Measurements from ENCODE around the gene CGREF1.
"Not testable (repeated sequence)": the region's sequence is repeated elsewhere in the genome, so short reads cannot be mapped to it uniquely, and the experiment has no call there.

The CGREF1 gene

DNA sequence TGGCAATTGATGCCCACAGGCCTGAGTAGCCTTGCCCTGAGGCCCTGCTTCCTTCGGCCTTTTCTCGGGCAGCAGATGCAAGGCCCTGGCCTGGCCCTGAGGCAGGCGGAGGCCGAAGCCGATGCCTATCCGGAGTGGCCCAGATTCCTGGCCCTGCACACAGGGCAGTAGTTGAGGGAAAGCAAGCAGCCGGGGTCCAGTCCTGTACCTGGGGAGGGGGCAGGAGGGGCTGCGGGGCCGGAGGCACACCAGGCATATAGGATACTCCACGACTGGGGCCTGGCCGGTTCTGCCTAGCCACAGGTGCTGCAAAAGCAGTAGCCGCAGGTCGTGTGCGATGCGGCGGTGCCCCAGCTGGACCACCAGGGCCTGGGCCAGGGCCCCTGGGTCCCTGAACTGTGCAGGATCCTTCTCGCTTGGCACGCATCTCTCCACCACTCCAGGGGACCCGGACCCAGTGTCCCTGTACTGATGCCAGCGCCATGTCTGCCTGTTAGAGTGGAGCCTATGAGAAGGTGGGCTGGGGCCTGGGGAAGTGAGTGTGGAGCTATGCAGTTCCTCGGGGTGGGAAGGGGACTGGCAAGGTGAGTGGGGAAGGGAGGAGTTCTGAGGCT is 18.5 kb upstream of the CGREF1 start:
- no peak for DNase-seq

DNA sequence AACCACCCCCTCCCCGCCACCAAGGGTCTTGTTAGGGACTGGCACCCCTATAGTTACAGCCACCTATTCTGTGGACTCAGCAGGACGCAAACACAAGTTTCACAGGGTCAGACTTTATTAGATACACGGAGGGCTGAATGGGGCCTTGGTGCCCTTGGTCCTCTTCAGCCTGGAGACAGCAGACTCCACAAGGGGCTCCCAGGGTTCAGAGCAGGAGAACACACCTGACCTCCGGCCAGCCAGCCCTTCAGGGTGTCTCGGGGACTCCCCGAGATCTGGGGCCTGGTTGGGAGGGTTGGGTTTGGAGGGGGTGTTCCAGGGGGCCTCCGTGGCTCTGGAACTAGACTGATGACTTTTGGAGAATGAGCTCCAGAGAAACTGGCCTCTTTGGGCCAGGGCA is 17.8 kb upstream of the CGREF1 start:
- DNase-seq: no peak

DNA sequence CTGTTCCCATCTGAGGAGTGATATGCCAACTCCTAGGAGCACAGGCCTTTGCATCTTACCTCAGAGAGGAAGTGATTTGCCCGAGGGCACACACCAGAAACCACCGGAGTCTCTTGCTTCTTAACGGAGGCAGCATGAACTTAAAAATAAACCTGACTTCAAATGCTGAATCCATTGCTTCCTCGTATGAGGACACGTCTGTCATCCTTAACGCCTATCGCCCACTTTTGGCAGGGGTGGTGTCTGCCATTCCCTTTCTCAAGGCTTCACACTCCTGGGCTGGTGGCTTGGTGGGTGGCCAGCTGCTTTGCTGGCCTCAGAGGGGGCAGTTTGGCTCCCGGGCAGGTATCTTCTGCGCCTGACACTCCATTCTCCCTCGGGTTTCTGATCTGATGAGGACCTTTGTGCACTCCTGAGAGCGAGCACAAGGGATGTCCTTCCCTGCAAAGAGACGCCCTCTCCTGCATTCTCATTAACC is 16.6 kb upstream of the CGREF1 start:
- DNase-seq: no peak

DNA sequence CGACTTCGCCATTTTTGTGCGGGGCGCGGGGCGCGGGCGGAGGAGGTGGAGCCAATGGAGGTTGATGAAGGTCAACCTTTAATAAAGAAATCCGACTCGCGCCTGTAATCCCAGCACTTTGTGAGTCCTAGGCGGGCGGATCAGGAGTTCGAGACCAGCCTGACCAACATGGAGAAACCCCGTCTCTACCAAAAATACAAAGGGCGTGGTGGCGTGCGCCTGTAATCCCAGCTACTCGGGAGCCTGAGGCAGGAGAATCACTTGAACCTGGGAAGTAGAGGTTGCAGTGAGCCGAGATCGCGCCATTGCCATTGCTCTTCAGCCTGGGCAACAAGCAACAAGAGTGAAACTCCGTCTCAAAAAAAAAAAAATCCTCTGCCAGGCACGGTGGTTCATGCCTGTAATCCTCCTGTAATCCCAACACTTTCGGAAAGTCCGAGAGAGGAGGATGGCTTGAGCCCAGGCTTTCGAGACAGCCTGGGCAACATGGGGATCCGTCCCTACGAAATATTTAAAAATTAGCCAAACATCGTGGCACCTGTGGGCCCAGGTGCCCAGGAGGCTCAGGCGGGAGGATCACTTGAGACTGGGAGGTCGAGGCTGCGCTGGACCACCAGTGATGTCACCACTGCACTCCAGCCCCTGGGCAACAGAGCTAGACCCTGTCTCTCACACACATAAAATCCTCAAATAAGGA is 16.0 kb upstream of the CGREF1 start:
- DNase-seq: no peak

DNA sequence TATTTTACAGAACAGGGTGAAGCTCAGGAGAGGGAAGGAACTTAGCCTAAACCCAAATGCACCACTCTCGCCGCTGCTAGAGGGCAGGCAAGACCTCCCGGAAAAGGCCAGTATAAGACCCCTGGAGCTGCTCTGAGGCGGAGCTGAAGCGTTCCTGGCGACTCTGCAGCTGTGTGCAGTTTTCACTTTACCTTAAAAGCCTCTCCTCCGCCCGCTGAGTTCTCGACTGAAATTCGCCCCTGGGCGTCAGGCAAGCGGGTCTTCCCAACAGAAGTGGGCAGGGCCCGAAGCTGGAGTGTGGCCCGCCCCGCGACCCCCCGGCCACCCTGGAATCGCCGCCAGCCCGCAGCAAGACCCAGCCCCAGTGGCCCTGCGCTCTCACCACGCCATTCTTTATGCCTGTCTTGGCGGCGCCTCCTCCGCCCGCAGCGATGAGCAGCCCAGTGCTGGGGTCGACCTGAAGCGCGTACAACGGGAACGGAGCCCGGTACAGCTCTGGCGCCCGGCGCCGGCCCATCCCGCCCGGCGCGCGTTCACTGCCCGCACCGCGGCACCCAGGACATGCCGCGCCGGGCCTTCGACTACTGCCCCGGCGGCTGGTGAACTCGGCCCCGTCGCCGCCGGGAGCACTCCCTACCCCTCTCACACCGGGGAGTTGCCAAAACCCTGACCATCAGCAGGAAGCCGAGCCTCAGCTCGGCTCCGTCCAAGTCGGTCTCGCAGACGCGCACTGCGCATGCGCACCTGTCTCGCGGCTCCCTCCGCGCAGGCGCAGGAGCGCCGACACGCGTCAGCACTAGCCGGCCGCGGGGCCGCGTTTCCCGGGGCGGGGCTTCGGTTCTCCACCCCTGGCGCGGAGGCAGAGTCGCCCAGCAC is 15.2 kb upstream of the CGREF1 start, which contains the start of gene PREB:
Gene PREB, minus strand, starts transcription at position 732 of the 876 bp plus-strand sequence. Its CDS starts 215 bp downstream, at position 517.
- DNase-seq: peak; percentile 69

DNA sequence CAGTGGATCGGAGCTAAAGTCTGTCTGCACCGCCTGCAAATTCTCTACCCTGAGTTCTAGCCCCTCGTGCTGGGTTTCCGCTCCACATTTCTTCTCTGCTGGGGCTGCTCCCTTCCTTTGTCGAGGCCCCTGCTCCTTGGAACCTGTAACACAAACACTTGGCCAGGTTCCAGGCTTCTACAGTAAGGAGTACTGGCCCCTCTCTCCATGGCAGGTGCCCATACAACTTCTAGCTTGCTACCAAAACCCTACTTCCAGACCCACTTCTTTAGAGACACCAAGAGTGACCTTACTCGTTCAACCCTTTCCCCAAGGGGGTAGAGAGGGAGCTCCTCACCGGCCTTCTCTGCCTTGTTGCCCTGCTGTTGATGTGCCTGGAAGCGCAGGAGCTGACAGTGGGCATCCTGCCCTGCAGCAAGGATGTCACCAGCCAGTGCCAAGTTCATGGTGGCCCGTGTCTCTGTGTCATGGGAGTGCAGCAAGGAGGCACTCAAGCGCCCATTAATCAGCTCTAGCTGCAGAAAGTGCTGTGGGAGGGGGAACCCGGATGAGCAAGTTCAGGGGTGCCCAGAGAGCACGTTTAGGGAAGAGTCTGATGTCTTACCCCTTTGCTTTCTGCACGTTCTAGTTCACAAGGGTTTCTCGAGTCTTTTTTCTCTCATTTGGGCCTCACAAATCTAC is 14.4 kb upstream of the CGREF1 start:
- no peak for DNase-seq

DNA sequence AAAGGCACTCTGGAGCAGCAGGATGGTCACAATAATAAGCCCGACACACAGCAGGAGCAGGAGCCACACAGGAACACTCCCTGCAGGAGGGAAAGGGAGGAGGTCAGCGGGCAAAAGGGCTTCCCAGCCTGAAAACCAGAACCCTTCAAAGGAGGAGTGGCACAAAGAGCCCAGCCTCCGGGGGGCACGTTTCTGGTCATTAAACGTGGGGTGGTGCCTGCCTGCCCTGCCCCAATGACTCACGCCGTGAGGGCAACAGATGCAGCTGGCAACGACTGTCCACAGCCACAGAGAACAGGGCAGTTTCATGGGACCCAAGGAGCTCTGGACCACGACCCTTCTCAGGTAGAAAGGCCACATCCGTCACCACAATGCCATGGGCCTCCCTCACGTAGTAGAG is 12.5 kb upstream of the CGREF1 start:
- no peak for DNase-seq

DNA sequence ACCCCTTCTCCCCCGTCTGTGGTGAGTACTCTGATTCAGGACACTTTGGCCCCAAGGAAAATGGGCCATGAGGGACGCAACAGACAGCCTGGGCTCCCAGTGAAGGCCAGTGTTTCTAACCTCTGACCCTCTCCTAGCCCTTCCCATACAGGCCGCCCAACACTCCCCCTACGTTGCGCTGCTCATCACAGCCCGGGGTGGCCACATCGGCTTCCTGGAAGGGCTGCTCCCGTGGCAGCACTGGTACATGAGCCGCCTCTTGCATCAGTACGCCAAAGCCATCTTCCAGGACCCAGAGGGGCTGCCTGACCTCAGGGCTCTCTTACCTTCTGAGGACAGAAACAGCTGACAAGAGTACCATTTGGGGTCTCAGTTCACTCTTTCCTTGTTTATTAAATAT is 11.5 kb upstream of the CGREF1 start:
- no peak for DNase-seq

DNA sequence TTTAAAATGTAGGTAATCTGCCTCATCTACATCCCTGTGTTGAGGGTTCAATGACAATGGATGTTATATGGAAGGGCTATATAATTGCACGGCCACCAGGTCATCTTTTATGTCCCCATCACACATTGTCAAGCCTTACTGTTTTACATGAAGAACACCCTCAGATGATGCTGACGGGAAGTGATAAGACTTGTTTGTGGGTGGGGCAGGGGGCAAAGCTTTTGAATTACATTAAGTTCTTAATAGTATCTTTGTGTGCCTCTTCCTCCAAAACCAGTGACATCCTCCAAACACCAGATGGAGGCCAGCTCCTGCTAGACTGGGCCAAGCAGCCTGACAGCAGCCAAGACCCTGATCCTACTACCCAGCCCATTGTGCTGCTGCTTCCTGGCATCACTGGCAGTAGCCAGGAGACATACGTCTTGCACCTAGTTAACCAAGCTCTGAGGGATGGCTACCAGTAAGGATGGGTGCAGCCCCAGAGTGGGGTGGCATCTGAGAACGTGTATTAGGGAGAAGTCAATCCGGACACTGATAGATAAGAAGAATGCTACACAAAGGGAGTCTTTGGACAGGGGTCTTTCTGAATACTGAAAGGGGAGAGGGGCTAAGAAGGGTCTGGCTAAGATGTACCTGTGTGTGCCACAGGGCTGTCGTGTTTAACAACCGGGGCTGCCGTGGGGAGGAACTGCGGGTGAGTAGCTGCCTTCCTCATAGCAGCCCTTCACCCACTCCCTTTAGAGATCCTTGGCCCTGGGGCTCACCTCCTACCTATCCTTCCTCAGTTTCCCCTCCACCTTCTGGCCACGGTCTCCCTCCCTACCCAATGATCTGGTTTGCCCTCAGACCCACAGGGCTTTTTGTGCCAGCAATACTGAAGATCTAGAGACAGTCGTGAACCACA is 10.0 kb upstream of the CGREF1 start:
- no peak for DNase-seq

DNA sequence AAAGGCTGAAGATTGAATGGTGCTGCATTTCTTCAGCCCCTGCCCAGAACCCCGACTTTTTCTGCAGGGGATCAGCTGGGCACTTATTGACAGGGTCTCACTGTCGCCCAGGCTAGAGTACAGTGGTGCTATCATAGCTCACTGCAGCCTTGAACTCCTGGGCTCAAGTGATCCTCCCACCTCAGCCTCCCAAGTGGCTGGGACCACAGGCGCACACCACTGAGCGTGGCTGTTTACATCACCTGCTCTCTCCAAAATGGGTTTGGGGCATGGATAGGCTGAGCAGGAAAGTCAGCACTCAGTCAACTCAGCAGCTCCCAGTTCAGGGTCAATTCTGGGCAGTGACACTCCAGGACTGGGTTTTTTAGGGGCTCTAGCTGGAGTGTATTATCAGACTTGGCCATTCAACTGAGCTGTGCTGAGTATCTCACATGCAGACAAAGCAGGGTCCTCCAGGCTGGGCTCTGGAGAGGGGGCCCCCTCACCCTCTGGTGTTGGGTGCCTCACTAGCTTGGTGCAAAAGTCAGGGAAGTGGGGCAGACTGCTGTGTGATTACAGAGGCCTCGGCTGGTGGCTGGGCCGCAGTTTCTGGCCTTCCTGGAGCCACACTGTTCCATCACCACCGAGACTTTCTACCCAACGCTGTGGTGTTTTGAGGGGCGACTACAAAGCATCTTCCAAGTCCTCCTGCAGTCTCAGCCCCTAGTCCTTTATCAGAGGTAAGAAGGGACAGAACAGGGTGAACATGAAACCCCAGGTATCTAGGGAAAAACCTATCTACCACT is 9.1 kb upstream of the CGREF1 start:
- DNase-seq: no peak

DNA sequence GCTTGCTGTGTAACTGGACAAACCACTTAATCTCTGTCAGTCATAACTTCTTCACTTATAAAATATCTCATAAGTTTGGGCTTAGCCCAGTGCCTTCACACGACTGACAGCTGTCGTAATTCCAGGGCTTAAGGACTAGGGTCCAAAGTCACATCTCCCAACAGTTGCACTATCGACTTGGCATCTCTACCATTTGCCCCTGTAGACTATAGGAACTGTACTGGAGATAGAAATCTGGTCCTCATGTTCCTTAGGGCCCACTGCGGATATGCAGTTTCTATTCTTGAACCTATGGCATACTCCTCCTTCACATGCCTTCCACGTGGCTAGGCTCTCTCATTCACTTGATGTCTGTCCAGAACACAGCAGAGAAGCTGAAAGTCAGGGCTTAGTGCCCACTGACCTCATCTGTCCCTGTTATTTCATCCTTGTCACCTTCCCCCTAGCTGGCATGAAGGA is 7.4 kb upstream of the CGREF1 start:
- DNase-seq: no peak

DNA sequence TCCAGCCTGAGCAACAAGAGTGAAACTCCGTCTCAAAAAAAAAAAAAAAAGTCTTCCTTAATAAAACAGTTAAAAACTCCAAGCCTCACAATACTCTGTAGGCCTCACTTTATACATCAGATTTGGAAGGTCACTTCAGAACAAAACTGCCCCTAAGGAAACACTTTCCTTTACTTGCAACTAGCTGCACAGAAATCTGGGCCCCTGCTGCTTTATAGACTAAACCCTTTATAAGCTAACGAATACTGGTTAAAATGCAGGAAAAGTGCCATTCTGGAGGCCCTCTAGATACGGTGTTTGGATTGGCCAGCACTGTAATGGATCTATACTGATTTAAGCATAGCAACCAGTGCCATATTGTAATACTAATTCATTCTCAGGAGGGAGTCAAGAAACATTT is 6.2 kb upstream of the CGREF1 start:
- DNase-seq: no peak

DNA sequence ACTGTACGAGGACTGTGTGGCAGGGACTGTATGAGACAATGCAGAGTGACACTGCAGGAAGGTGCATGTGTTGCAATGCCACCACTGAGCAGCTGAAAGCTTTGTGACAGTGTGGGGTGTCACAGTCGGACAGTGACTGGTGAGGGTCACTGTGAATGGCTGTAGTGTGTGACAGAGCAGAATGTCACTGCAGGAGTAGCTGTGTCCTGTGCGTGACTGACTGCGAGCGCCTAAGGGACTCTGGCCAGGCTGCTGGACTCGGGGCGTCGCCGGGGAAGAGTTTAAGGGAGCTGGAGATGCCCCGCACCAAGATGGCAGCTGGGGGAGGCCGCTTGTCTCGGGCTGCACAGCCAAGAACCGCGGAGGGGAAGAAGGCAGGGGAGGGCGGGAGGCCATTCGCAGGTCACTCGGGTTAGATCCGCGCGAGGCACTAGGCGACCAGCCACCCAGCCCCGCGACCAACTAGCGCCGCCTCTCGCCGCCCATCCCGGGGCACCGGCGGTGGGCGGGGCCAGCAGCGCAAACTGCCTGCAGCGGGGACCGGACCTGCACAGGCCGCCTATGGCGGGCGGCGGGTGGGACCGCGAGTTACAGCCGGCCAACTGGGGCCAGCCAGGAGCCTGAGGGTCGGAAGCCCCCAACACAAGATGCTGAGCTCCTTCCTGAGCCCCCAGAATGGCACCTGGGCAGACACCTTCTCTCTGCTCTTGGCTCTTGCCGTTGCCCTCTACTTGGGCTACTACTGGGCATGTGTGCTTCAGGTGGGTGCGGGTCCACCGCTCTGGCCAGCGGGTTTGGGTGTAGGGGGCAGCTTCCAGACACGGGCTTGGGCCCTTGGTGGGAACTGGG is 4.6 kb upstream of the CGREF1 start, which contains the start of gene ABHD1:
Gene ABHD1, plus strand, starts transcription at position 514 of the 849 bp plus-strand sequence. Its CDS starts 134 bp downstream, at position 648.
- no peak for DNase-seq

DNA sequence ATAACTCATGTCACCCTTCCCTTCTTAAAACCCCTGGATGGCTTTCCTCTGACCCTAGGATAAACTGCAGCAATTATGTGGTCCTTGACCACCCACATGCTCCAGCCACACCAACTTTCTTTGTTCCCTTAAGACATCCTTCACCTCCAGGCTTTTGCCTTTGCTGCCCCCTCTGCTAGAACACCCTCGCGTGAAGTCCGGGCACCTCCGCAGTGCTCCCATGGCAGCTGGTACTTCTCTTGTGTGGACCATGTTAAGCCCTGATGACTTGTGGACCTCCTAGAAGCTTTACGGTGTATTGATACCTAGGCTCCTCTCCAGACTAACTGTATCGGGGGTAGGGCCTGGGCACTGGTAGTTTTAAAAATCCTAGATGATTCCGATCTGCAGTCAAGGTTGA is 3.9 kb upstream of the CGREF1 start:
- DNase-seq: no peak

DNA sequence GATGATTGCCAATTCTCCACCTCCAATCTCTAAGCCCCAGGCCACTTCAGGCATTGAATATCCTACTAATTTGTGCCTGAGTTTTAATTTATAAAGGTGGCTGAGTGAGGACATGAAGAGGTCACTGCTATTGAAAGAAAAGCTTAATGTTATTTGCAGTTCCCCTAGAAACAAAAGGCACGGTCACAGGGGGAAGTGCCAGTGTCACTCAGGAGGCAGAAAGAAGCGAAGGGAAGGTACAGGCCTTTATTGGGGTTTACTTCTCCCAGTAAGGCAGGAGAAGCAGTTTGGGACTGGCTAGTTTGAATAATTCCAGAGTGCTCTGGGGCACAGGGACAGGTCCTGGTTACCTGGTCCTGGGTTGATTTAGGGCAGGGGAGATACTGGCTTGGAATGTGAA is 3.0 kb upstream of the CGREF1 start:
- DNase-seq: no peak

DNA sequence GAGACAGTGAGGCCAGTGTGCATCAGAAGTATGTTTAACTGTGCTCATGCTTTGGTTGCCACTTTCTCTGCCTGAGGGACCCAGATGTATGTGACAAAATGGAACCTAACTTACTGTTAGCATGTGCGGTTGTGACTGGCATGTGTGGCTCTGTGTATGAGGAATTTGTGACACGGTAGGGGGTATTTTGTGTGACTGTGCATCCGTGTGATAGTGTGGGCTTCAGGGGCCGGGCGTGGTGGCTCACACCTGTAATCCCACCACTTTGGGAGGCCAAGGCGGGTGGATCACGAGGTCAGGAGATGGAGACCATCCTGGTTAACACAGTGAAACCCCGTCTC is 372 bp upstream of the CGREF1 start:
- not testable (repeated sequence) for DNase-seq

DNA sequence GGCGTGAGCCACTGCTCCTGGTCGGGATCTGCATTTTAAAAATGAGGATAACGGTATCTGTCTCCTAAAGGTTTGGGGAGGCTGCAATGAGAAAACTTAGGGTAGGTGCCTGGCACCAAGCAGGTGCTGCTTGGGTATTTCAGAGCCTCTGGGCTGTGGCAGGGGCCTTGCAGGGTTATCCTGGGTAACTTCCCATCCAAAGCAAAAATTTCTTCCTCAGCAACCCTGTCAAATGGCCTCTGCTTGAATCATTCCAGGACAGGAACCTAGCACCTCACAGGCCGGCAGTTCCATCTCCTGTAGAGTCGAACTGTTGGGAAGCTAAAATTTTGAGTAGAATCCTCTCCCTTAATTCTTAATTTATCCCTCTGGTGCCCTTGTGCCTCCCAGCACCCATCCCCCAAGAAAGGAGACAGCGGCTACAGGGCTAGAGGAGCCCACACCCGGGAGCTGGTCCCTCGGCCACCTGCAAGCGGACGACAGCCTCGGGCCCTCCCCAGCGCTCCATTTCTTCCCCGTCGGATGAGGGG is 868 bp downstream of the CGREF1 start:
- no peak for DNase-seq

DNA sequence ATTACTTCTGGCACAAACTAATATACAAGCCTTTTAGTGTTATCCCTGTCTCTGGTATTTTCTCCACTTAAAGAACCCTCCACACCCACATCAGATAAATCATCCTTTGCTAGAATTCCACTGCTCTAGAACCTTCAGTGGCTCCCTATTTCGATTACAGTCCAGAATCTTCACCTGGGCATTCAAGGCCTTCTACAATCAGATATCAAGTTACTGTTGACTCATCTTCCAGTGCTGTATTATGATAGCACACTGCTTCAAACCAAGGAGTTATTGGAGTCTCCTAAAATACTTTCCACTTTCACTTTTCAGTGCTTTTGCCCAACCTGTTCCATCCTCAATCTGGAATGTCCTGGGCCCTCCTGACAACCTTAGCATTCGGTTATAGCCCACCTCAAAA is 3.4 kb downstream of the CGREF1 start:
- no peak for DNase-seq

DNA sequence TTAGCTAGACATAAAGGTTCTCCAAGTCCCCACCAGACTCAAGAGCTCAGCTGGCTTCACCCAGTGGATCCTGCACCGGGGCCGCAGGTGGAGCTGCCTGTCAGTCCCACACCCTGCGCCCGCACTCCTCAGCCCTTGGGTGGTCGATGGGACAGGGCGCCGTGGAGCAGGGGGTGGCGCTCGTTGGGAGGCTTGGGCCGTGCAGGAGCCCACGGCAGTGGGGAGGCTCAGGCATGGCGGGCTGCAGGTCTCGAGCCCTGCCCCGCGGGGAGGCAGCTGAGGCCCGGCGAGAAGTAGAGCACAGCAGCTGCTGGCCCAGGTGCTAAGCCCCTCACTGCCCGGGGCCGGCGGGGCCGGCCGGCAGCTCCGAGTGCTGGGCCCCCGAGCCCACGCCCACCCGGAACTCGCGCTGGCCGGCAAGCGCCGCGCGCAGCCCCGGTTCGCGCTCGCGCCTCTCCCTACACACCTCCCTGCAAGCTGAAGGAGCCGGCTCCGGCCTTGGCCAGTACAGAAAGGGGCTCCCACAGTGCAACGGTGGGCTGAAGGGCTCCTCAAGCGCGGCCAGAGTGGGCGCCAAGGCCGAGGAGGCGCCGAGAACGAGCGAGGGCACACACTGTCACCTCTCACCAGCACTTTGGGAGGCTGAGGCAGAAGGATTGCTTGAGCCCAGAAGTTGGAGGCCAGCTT is 7.4 kb downstream of the CGREF1 start:
- not testable (repeated sequence) for DNase-seq

All from GF-D8 (cell line).